RPMI8226 (cell line): ENCODE results near the gene EIF3I.

Experiments
- DNase-seq: peaks from one replicate; pipeline ENCODE4 v3.0.0-alpha.2; 2015

The EIF3I gene

DNA sequence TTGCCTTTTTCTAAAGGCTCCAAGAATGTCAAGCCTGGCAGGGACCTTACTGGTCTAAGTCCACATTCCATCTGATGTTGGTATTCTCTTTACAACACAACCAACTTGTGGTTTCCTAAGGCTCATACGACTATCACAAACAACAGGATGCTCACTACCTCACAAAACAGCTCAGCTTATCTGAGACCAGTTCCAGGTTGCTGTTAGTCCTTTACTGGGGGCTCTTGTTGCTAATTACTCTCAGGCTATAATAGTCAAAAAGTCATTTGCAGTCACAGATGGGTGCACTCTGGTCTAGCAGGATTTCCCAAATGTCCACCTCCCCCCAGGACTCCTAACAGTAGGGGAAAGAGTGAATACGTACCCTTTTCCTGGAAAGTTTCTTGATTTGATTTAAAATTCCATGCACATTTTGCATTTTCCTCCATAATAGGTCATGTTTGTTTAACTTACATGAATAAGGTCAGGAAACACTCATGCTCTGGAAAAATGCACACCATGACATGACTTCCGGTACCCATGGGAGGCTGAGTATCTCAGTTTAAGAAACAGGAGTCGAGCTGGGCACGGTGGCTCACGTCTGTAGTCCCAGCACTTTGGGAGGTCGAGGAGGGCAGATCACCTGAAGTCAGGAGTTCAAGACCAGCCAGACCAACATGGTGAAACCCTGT, 44.8 kb downstream of the EIF3I start:
- no peak for DNase-seq

GRCh38 chr1:32269744-32270143, 47.5 kb downstream of the EIF3I start:
- no peak for DNase-seq

DNA sequence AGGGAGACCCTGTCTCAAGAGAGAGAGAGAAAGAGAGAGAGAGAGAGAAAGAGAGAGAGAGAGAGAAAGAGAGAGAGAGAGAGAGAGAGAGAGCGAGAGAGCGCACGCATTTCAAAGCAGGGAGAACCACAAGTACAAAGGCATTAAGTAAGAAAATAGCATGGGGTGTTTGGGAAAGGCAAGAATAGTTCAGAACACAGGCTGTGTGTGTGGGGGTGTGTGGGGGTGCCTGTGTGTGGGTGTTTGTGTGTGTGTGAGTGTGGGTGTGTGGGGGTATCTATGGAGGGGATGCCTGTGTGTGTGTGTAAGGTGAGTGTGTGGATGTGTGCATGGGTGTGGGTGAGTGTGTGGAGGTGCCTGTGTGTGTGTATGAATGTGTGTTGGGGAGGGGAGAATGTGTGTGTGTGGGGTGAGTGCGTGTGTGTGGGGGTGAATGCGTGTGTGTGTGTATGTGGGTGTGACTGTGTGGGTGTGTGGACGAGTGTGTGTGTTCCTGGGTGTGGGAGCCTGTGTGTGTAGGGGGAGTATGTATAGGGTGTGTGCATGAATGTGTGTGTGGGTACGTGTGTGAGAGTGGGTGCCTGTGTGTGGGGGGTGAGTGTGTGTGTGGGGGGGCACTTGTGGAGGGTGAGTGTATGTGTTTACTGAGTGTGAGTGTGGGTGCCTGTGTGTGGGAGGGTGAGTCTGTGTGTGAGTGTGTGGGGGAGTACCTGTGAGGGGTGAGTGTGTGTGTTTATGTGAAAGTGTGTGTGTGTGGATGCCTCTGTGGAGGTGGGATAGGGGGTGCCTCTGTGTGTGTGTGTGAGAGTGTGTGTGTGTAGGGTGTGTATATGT, 50.6 kb downstream of the EIF3I start:
- DNase-seq, result no peak

- peak; percentile 71 for DNase-seq
These were observed 51.4 kb downstream of the EIF3I start for GRCh38 chr1:32273391-32274208.

- no peak for DNase-seq
These were observed 52.6 kb downstream of the EIF3I start for GRCh38 chr1:32274646-32275340.

DNA sequence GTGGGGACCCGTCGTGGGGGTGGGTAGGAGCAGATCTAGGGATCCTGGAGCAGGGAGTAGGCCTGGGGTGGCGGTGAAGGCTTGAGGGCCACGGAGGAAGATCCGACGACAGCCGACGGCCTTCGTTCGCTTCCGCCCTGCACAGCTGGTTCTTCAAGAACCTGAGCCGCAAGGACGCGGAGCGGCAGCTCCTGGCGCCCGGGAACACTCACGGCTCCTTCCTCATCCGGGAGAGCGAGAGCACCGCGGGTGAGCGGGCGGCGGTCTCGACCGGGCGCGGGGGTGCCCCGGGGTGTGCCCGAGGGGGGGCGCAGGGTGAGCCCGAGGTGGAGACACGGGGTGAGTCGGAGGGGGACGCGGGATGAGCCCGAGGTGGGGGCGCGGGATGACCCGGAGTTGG, 53.2 kb downstream of the EIF3I start:
- DNase-seq, result no peak

DNA sequence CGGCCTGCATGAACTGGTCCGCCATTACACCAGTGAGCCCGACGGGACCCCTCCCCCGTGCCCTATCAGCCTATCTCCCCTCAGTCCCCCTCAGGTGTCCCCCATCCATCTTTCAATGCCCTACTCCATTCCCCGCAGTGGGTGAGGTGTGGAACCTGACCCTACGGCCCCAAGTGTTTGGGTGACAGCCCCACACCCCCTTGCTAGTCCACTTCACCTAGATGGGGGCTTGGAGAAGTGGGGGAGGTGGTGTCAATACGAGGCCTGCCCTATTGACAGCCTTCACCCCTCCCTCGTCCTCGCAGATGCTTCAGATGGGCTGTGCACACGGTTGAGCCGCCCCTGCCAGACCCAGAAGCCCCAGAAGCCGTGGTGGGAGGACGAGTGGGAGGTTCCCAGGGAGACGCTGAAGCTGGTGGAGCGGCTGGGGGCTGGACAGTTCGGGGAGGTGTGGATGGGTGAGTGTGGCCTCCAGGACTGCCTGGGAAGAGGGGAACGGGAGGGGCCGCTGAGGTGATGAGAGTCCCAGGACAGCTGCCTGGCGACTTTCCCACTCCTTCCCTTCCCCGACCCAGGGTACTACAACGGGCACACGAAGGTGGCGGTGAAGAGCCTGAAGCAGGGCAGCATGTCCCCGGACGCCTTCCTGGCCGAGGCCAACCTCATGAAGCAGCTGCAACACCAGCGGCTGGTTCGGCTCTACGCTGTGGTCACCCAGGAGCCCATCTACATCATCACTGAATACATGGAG, 54.0 kb downstream of the EIF3I start:
- DNase-seq, result no peak
